Limb (tissue), 2 donors: ENCODE data around the gene XAB2.
"Not testable (repeated sequence)": the region's sequence is repeated elsewhere in the genome, so short reads cannot be mapped to it uniquely, and the experiment has no call there.

ENCODE experiments used
- DNase-seq, 2 donors: peaks; one replicate each; pipeline ENCODE4 v3.0.0-alpha.2; 2016; ENCODE audit errors: extremely low spot score in 2 of 2

XAB2 gene

GRCh38 chr19:7650148-7650547 lies 20.8 kb upstream of the XAB2 start:
- DNase-seq: no peak

- no peak for DNase-seq
Measured at GRCh38 chr19:7648265-7649014, 19.1 kb upstream of the XAB2 start.

GRCh38 chr19:7647156-7647555 lies 17.8 kb upstream of the XAB2 start:
- no peak for DNase-seq

GRCh38 chr19:7646426-7646700 lies 17.0 kb upstream of the XAB2 start:
- no peak for DNase-seq

- DNase-seq: no peak
Measured at GRCh38 chr19:7645656-7646425, 16.5 kb upstream of the XAB2 start.

GRCh38 chr19:7645163-7645562 lies 15.8 kb upstream of the XAB2 start:
- no peak for DNase-seq

GRCh38 chr19:7644550-7644877 lies 15.2 kb upstream of the XAB2 start:
- no peak for DNase-seq

GRCh38 chr19:7643629-7644549 lies 14.5 kb upstream of the XAB2 start:
- not testable (repeated sequence) for DNase-seq

GRCh38 chr19:7643031-7643415 lies 13.7 kb upstream of the XAB2 start:
- DNase-seq: no peak

- DNase-seq: no peak
Measured at GRCh38 chr19:7642295-7643030, 13.1 kb upstream of the XAB2 start.

- DNase-seq: no peak
Measured at GRCh38 chr19:7641290-7642276, 12.2 kb upstream of the XAB2 start.

GRCh38 chr19:7640803-7641202 lies 11.5 kb upstream of the XAB2 start:
- DNase-seq: no peak

- no peak for DNase-seq
Measured at GRCh38 chr19:7639863-7640348, 10.6 kb upstream of the XAB2 start.

GRCh38 chr19:7638802-7639465 lies 9.6 kb upstream of the XAB2 start:
- DNase-seq: no peak

- DNase-seq: no peak
Measured at GRCh38 chr19:7637374-7638256, 8.3 kb upstream of the XAB2 start.

- peak in 1 of 2 donors; percentile 51 for DNase-seq
Measured at GRCh38 chr19:7636691-7637373, 7.5 kb upstream of the XAB2 start, which contains the start of gene STXBP2. Gene STXBP2, plus strand, starts transcription at chr19:7637110. Its CDS starts 40 bp downstream, at chr19:7637150.

GRCh38 chr19:7636317-7636690 lies 7.0 kb upstream of the XAB2 start:
- DNase-seq: no peak

- DNase-seq: no peak
Measured at GRCh38 chr19:7635670-7636069, 6.3 kb upstream of the XAB2 start.
